Stimulated activated memory B cell treated with anti-CD40 and anti-IgM and Interleukin-4, amounts not matched to agents 10 μg/mL and 1 μg/mL and 100 μg/mL, for 72 hours (primary cell): Measurements from ENCODE around the gene GEMIN7.

Experiments
- ATAC-seq: fragments of 150-1000 bp; cut with Tn5 transposase; 2 replicates; pipeline ENCODE4 v1.10.0; 2021
- H3K27ac Mint-ChIP-seq: one replicate; pipeline ENCODE4 v1.8.0; 2022; ENCODE audit warnings: mild to moderate bottlenecking, mixed read lengths
- H3K27me3 Mint-ChIP-seq: one replicate; pipeline ENCODE4 v1.8.0; 2022; ENCODE audit warnings: mixed read lengths
- H3K36me3 Mint-ChIP-seq: one replicate; pipeline ENCODE4 v1.8.0; 2022; ENCODE audit warnings: mixed read lengths
- H3K4me1 Mint-ChIP-seq: one replicate; pipeline ENCODE4 v1.8.0; 2022; ENCODE audit warnings: mixed read lengths
- H3K4me3 Mint-ChIP-seq: one replicate; pipeline ENCODE4 v1.8.0; 2022; ENCODE audit warnings: mild to moderate bottlenecking, moderate library complexity, mixed read lengths
- H3K9me3 Mint-ChIP-seq: one replicate; pipeline ENCODE4 v1.8.0; 2022; ENCODE audit warnings: mixed read lengths

The GEMIN7 gene

DNA sequence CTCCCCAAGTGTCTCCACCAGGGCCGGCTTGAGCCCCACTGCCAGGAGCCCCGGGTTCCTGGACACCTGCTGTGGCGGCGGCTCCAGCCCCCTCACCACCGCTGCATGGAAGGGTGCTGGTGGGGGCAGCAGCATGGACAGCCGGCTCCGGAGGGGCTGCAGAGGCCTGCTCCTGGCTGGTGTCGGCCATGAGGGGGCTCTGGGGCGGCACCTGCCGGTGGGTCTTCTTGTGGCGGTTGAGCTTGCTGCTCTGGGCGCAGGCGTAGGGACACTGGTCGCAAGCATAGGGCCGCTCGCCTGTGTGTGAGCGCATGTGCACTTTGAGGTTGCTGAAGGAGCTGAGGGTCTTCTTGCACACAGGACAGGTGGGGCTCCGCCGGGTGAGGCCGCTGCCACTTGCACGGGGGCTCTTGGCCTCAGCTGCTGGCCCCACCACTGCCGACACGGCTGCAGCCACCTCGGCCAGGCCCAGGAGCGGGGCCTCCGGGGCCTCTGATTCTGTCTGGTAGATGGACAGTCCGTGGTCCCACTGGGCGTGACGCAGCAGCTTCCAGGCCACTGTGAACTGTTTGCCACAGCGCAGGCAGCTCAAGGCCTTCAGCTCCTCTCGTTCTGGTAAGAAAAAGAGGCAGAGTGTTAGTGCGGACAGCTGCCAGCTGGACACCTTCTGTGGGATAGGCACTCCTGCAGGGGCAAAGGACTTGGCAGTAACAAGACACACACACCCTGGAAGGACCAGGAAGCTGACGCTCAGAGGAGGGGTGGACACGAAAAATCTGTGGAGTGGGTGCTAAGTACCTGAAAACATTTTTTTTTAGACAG is 6.9 kb upstream of the GEMIN7 start:
- H3K36me3 Mint-ChIP-seq = peaks cover 47% of the 10 kb centered on the region
- peaks cover 68% of the 10 kb centered on the region for H3K4me1 Mint-ChIP-seq
- H3K9me3 Mint-ChIP-seq = no peaks in the 10 kb centered on the region
- H3K27me3 Mint-ChIP-seq = no peaks in the 10 kb centered on the region
- peak overlapping the region; percentile 67 for H3K27ac Mint-ChIP-seq
- no peak for ATAC-seq
- no peak overlapping the region for H3K4me3 Mint-ChIP-seq

DNA sequence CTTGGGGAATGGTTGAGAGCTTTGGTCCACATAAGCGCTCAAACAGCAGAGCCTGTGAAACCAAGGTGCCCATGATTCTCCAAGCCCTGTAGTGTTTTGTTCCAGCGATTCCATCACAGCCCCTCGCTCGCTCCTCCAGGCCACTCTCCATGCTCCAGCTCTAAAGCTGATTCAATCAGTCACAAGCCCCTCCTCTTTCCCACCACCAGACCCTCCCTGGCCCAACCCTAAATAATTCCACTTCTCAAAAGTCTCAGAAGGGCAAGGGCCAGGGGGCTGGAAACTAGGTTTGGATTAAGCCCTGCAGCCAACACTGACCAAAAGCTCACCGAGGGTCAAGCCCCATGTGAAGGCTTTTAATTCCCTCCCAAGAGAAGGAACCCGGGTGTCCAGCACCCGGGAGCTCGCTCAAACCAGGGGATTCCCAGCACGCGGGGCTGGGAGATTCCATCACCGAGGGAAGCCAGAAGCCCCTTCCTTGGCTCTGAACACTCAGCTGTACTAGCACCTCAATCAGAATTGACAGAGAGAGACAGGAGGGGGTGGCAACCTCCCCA is 4.2 kb upstream of the GEMIN7 start:
- peaks cover 67% of the 10 kb centered on the region for H3K4me1 Mint-ChIP-seq
- no peaks in the 10 kb centered on the region for H3K27me3 Mint-ChIP-seq
- H3K4me3 Mint-ChIP-seq = peak overlapping the region; percentile 96
- ATAC-seq = no peak
- H3K27ac Mint-ChIP-seq = peak overlapping the region; percentile 94
- no peaks in the 10 kb centered on the region for H3K9me3 Mint-ChIP-seq
- peaks cover 37% of the 10 kb centered on the region for H3K36me3 Mint-ChIP-seq

DNA sequence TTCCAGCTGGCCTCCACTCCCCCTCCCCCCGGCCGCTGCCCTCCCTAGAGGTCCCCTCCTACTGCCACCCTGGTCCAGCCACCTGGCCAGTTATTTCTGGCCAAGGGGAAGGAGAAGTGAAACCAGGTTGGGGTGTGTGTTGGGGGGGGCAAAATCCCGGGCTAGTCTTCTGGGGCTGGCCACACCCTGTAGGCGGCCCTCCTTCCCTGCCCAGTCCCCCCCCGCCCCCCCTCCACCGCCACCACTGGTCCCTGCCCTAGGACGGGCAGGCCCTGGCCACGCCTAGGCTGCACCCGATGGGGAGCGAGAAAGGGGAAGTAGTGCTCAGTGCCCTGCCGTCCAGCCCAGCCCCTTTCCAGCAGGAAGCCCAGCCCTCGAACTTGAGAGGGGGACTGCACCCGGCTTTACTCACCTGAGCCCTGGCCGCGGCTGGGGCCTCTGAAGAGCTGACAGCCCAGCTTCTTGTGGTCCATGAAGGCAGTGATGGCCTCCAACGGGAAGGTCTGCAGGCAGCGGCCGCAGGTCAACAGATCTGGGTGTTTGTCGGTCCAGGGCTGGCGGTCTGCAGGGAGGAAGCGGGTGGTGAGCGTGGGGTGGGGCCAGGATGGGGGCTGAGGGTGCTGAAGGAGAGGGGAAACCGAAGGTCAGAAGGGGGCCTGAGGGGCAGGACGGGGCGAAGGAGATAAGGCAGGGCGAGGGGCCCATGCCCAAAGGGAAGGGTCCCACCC is 3.6 kb upstream of the GEMIN7 start:
- Mint-ChIP-seq H3K4me3 (peak overlapping the region; percentile 96), H3K9me3 (no peaks in the 10 kb centered on the region), H3K27ac (peak overlapping the region; percentile 94), H3K4me1 (peaks cover 67% of the 10 kb centered on the region), H3K36me3 (peaks cover 31% of the 10 kb centered on the region), H3K27me3 (no peaks in the 10 kb centered on the region)
- peak; percentile 89 for ATAC-seq

DNA sequence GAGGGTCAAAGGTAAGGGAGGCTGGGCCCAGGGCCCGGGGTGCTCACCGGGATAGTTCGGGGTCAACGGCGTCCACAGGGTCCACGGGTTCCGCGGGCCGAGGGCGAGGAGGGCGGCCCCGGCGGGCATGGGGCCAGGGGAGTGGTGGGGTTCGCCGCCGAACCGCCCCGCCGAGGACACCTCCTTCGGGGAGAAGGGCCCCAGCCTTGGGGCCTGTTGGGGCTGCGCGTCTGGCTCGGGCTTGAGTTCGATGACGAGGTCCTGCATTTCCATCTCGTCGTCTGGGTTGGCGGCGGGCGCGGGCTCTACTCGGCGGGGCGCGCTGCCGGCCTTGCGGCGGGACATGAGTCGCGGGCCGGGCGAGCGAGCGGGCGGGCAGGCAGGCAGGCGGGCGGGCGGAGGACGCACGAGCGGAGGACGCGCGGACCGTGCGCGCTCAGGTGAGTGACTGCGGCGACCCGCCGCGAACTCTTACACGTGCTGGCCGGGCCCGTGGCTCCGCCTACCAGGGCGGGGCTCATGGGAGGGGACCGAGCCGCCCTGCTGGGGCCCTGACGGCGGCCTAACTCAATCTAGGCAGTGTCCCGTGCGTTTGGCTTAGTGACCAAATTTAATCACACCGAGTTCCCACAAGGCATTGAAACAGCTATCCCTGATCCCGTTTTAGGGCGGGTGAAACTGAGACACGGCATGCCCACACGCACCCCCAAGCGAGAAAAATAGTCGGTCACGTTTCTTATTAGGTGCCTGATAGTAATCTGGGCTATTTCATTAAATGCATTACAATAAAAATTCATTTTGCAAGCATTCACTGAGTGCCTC is 2.8 kb upstream of the GEMIN7 start, which contains the start of gene ZNF296:
TSS of gene ZNF296 (minus strand) at position 450 of the 822 bp plus-strand sequence. CDS start at position 345, 105 bp downstream.
- H3K9me3 Mint-ChIP-seq = no peaks in the 10 kb centered on the region
- ATAC-seq = peak; percentile 82
- H3K27ac Mint-ChIP-seq = peak within 1 kb of the TSS; percentile 94
- peak within 1 kb of the TSS; percentile 96 for H3K4me3 Mint-ChIP-seq
- H3K27me3 Mint-ChIP-seq = no peaks in the 10 kb centered on the region
- H3K36me3 Mint-ChIP-seq = peaks cover 24% of the 10 kb centered on the region
- peaks cover 67% of the 10 kb centered on the region for H3K4me1 Mint-ChIP-seq

DNA sequence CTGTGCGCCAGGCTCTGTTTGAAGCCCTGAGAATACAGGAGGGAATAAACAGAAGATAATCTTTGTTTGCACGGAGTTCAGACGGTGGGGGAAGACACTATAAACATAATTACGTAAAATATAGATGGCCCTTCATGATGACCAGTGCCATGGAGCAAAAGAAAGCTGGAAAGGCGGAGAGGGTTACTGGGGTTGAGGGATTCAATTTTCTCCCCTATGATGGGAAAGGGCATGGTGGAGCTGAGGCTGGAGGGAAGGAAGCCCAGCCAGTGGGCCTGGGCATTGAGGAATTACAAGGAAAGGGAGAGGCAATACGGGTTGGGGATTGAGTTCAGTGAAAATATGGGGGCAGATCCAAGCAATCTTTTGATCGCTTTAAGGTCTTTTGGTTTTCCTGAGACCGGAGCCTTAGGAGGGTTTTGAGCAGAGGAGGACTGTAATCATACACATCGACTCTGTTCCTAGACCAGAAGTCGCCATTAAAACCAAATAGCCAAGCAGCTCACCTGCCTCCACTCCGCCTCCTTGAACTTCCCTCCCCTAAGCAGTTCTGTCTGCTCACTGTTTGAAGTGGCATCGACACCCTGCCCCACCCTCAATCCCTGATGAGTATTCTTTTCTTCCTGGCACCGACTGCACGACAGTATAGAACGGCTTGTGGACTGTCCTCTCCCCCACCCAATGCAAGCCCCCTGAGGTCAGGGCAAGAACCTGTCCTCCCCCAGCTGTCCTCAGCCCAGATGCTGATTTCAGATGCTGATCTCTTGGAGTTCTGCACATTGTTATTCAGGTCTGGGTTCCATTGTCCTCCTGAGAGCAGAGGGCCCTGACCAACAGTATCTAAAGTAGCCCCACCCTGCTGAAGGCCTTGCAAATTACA is 2.0 kb upstream of the GEMIN7 start:
- H3K27ac Mint-ChIP-seq = peak overlapping the region; percentile 94
- peaks cover 27% of the 10 kb centered on the region for H3K36me3 Mint-ChIP-seq
- no peaks in the 10 kb centered on the region for H3K9me3 Mint-ChIP-seq
- no peaks in the 10 kb centered on the region for H3K27me3 Mint-ChIP-seq
- H3K4me3 Mint-ChIP-seq = peak overlapping the region; percentile 96
- H3K4me1 Mint-ChIP-seq = peaks cover 68% of the 10 kb centered on the region
- ATAC-seq = no peak

DNA sequence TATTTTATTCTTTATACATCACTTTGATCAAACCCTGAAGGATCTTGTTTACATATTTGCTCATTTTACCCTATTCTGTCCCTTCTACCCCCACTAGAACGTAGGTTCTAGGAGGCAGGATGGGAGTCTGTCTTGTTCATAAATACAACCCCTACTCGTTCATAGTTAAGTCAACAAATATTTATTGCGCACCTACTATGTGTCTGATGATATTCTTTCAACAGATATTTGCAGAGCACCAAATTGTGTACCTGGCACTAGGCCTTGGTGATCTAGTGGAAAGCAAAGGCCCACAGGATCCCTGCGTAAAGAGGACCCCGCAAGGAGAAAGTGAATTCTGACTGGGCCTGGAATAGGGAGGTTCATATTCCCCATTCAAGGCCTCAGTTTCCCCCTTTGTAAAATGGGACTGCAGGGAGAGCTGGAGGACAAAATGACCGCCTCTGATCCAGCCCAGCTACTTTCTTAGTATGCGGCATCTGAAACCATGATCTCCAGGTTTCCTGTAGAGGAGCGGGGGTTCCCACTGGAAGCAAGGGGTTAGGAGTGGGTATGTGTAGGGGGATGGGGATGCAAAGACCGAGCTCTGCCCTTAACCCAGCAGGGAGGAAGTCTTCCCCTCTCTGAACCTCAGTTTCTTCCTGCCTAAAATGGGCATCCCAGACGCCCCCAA is 534 bp upstream of the GEMIN7 start:
- Mint-ChIP-seq H3K36me3 (peaks cover 20% of the 10 kb centered on the region), H3K9me3 (no peaks in the 10 kb centered on the region), H3K4me3 (peak overlapping the region; percentile 92), H3K4me1 (peaks cover 60% of the 10 kb centered on the region), H3K27ac (peak overlapping the region; percentile 93), H3K27me3 (no peaks in the 10 kb centered on the region)
- no peak for ATAC-seq

DNA sequence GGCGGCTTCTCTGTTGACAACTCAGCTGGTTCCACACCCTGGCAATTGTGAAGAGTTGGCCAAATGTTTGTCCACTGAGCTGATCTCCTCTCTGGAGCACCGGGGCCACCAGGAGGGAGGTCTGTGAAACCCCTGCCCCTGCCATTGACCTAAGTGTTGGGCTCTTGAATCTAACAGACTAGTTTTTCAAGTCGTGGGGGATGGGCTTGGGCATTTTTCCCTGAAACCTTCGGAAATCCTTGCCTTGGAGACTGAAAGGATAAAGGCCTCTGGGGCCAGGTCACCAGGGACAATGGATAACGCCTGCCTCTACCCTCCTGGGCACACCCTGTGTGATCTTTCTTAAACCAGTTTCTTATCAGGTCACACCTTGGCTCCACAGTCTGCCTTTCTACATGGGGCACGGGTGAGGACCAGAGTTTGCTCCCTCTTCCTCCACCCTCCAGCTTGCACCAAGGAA is 881 bp downstream of the GEMIN7 start:
- H3K36me3 Mint-ChIP-seq = peaks cover 20% of the 10 kb centered on the region
- no peaks in the 10 kb centered on the region for H3K9me3 Mint-ChIP-seq
- H3K4me3 Mint-ChIP-seq = peak overlapping the region; percentile 92
- H3K27ac Mint-ChIP-seq = peak overlapping the region; percentile 93
- ATAC-seq = no peak
- no peaks in the 10 kb centered on the region for H3K27me3 Mint-ChIP-seq
- H3K4me1 Mint-ChIP-seq = peaks cover 51% of the 10 kb centered on the region

DNA sequence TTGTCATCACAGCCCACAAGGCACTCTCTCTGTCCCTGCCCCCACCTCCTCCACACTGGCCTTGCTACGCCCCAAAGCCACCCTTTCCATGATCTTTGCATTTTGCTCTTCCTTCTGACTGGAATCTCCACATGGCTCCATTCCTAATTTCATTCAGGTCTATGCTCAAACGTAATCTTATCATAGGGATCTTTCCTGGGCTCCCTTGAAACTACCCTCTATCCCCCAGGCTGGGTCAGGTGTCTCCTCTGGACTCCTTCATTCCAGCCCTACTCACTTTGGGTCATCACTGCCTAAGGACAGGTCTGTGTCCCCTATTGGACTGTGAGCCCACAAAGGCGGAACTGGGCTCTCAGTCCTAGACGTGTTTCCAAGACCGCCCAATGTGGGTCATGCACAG is 3.1 kb downstream of the GEMIN7 start:
- Mint-ChIP-seq H3K4me1 (peaks cover 45% of the 10 kb centered on the region), H3K27me3 (no peaks in the 10 kb centered on the region), H3K27ac (no peak overlapping the region), H3K9me3 (no peaks in the 10 kb centered on the region), H3K4me3 (no peak overlapping the region), H3K36me3 (peaks cover 20% of the 10 kb centered on the region)
- ATAC-seq = no peak

DNA sequence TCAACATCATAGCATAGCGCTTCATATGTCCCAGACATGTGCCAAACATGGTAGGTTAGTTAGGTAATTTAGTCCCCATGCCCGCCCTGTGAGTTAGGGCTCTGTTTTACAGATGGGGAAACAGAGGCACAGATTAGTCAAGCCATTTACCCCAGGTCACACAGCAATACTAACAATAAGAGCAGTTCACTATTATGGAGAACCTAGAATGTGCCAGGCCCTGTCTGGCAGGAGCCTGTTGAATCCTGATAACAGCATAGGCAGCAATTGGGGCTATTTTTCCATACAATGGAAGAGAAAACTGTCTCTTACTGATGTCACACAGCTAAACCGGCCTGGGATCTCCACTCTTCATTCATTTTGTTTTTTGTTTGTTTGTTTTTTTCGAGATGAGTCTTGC is 7.4 kb downstream of the GEMIN7 start:
- H3K27me3 Mint-ChIP-seq = no peaks in the 10 kb centered on the region
- H3K27ac Mint-ChIP-seq = no peak overlapping the region
- no peak for ATAC-seq
- H3K4me3 Mint-ChIP-seq = no peak overlapping the region
- H3K9me3 Mint-ChIP-seq = no peaks in the 10 kb centered on the region
- peaks cover 34% of the 10 kb centered on the region for H3K4me1 Mint-ChIP-seq
- H3K36me3 Mint-ChIP-seq = peaks cover 42% of the 10 kb centered on the region

DNA sequence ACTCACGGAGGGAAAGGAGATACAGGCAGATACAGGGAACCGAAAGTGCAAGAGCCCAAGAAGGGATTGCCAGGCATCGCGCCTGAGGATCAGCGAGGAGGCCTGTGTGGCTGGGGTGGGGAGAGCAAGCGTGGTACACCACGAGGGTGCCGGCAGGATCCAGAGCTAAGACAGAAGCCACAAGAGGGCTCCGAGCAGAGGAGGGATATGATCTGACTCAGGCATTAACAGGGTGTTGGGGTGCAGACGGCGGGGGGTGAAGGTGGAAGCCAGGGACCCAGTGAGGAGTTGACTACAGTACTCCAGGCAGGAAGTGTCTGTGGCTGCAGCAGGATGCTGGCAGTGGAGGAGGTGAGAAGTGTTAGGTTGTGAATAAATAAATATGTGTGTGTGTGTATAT is 8.5 kb downstream of the GEMIN7 start:
- ATAC-seq = no peak
- no peak overlapping the region for H3K4me3 Mint-ChIP-seq
- no peaks in the 10 kb centered on the region for H3K27me3 Mint-ChIP-seq
- H3K36me3 Mint-ChIP-seq = peaks cover 33% of the 10 kb centered on the region
- H3K27ac Mint-ChIP-seq = peak overlapping the region; percentile 63
- H3K9me3 Mint-ChIP-seq = no peaks in the 10 kb centered on the region
- peaks cover 32% of the 10 kb centered on the region for H3K4me1 Mint-ChIP-seq

DNA sequence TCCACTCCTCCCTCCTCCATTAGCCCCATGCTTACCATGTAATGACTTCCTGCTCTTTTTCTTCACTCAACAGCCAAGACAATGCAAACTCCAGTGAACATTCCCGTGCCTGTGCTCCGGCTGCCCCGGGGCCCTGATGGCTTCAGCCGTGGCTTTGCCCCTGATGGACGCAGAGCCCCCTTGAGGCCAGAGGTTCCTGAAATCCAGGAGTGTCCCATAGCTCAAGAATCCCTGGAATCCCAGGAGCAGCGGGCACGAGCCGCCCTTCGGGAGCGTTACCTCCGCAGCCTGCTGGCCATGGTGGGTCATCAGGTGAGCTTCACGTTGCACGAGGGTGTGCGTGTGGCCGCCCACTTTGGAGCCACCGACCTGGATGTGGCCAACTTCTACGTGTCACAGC is 11.0 kb downstream of the GEMIN7 start:
- Mint-ChIP-seq H3K27me3 (no peaks in the 10 kb centered on the region), H3K9me3 (no peaks in the 10 kb centered on the region), H3K27ac (no peak overlapping the region), H3K4me1 (peaks cover 52% of the 10 kb centered on the region), H3K36me3 (peaks cover 39% of the 10 kb centered on the region), H3K4me3 (no peak overlapping the region)
- no peak for ATAC-seq

DNA sequence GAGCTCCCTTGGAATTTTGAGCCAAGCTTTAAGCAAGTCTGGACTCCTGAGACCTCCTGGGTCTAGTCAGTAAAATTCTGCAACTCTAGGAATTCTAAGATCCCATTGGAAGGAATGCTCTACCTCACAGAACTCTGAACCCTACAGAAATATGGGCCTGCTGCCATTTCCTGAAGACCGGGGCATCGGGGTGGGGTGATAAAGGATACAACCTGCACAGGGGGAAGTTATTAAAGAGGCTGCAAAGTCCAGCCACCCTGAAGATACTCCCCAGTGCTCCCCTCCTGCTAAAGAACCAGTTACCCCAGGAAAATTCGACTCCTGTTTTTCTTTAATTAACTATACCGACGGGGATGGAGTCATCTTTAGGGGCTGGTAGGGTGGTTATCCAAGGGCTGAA is 11.5 kb downstream of the GEMIN7 start:
- Mint-ChIP-seq H3K27me3 (no peaks in the 10 kb centered on the region), H3K36me3 (peaks cover 39% of the 10 kb centered on the region), H3K9me3 (no peaks in the 10 kb centered on the region), H3K4me1 (peaks cover 55% of the 10 kb centered on the region), H3K4me3 (no peak overlapping the region), H3K27ac (no peak overlapping the region)
- no peak for ATAC-seq

DNA sequence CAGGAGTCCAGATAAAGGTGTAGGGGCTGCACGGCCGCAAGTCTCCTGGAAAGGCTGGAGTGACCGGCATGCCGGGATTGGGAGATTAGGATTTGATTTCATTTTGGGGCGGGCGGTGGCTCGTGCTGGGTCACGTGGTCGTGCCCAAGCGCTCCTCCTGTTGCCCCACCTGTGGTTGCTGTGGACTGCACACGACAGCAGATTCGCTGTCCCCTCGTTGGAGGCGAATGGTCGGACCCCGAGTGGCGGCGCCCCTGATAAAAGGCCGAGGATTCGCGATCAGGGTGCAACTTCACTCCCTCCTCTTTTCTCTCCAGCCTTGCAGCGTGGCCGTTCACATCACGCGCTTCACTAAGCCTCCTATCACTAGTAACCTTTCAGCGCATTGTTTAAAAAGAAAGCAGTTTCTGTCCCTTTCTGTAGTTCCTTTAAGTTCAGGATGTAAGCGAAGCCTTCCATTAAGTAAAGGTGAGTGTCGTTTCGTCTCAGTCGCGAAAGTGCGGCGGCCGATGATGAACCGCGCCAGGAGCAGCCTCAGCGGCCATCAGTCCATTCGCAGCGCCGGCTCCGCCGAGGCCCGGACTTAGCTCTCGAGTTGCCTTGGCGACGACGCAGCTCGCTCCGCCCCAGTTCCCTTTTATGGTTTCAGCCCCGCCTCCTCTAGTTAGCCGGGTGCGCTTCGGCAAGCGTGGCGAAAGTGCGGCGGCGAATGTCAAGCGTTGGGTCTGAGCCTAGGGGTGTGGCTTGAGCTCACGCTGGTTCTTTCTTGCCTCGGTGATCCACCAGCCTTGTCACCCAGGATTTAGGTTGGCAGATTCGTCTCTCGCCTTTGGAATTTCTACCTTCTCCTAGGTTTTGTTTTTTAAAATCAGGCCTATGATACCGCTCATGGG is 12.2 kb downstream of the GEMIN7 start:
- Mint-ChIP-seq H3K27me3 (no peaks in the 10 kb centered on the region), H3K4me3 (peak overlapping the region; percentile 99), H3K4me1 (peaks cover 62% of the 10 kb centered on the region), H3K36me3 (peaks cover 39% of the 10 kb centered on the region), H3K27ac (peak overlapping the region; percentile 99), H3K9me3 (no peaks in the 10 kb centered on the region)
- peak; percentile 91 for ATAC-seq
